ENCODE measurements around the gene LAMA2. TPM values are rescaled to one million over a fixed set of nuclear protein-coding genes. Genes with fewer than 3 reads are reported as not detected.

The LAMA2 gene
- total RNA-seq, 1 donor from 2014 or later: 0.27 TPM

DNA sequence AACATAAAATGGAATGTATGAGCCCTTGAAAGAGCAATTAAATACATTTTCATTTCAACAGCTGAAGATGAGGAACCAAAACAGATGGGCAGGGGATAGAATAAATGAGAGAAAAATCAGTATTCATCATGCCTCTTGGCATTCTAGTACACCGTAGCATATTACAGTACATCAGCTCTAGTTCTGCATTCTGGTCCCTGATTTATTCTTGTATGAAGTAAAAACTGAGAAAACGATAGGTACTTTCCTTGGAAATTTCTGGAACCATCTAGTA, 477.7 kb downstream of the LAMA2 start:
- Mint-ChIP-seq H3K4me3 (no peak overlapping the region), H3K4me1 (no peaks in the 10 kb centered on the region), H3K36me3 (ENCODE audit: low read depth) (no peaks in the 10 kb centered on the region), H3K27me3 (peaks cover 4% of the 10 kb centered on the region), H3K9me3 (no peaks in the 10 kb centered on the region), H3K27ac (no peak overlapping the region)
- intact Hi-C loops (cut with micrococcal nuclease): no loop called here
- ChIA-PET CTCF (interaction anchor here (1.6 kb wide), 1 partner anchor 10 kb away, joined by 7 read pairs; no protein-coding TSS in a partner anchor), POLR2A (no interaction called here)
- DNase-seq (no peak), ATAC-seq (ENCODE audit: low read depth) (no peak)
- TF ChIP-seq, protein P1, sequence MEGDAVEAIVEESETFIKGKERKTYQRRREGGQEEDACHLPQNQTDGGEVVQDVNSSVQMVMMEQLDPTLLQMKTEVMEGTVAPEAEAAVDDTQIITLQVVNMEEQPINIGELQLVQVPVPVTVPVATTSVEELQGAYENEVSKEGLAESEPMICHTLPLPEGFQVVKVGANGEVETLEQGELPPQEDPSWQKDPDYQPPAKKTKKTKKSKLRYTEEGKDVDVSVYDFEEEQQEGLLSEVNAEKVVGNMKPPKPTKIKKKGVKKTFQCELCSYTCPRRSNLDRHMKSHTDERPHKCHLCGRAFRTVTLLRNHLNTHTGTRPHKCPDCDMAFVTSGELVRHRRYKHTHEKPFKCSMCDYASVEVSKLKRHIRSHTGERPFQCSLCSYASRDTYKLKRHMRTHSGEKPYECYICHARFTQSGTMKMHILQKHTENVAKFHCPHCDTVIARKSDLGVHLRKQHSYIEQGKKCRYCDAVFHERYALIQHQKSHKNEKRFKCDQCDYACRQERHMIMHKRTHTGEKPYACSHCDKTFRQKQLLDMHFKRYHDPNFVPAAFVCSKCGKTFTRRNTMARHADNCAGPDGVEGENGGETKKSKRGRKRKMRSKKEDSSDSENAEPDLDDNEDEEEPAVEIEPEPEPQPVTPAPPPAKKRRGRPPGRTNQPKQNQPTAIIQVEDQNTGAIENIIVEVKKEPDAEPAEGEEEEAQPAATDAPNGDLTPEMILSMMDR (IDR thresholded peaks at IDR 0.05): no peak

DNA sequence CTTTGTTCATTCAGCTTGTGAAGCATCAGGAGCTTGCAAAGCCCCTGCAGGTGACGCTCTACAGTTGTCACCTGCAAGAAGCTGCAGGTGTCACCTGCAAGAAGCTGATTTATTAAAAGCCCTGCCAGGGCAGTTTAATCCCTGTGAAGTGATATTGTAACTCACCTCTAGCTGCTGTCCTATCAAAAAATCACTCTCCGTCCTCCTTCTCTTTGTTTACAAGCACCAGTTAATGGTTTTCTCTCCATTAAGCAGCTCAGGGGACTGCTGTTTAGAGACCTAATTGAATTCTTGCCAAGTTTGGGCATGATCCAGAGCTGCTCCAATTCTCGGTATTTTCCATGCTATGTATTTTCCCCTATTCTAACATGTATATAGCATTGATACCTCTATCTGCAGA, 481.1 kb downstream of the LAMA2 start:
- ChIA-PET POLR2A (no interaction called here), CTCF (no interaction called here)
- Mint-ChIP-seq H3K27ac (no peak overlapping the region), H3K4me3 (no peak overlapping the region), H3K9me3 (no peaks in the 10 kb centered on the region), H3K27me3 (peaks cover 7% of the 10 kb centered on the region), H3K36me3 (ENCODE audit: low read depth) (no peaks in the 10 kb centered on the region), H3K4me1 (no peaks in the 10 kb centered on the region)
- TF ChIP-seq, protein P1 (IDR thresholded peaks at IDR 0.05): no peak
- DNase-seq: no peak
- intact Hi-C loops (cut with micrococcal nuclease): no loop called here
- no peak for ATAC-seq (ENCODE audit: low read depth)

DNA sequence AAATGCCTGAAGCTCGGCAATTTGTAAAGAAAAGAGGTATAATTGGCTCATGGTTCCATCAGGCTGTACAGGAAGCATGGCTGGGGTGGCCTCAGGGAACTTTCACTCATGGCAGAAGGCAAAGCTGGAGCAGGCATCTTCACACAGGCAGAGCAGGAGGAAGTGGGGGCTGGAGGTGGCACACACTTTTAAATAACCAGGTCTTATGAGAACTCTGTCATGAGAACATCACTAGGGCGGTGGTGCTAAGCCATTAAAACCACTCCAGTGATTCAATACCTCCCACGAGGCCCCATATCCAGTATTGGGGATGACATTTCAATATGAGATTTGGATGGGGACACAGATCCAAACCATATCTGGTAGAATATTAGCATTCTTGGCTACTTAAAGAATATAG, 481.8 kb downstream of the LAMA2 start:
- H3K27me3 Mint-ChIP-seq: peaks cover 7% of the 10 kb centered on the region
- POLR2A ChIA-PET: no interaction called here

DNA sequence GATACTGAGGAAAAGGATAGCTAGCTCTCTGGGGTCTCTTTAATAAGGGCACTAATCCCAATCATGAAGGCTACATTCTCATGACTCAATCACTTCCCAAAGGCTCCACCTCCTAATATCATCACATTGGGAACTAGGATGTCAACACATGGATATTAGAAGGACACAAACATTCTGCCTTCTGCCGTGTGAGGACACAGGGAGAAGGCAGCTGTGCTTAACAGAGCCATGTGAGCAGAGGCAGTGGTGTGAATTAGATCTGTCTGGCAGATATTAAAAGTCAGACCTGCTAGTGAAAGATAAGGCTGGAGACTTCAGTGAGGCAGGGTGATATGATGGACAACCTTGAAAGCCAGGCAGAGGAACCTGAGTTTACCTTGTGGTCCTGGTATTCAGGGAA, 485.1 kb downstream of the LAMA2 start:
- TF ChIP-seq, protein P1 (IDR thresholded peaks at IDR 0.05): no peak
- ATAC-seq (ENCODE audit: low read depth) (no peak), DNase-seq (no peak)
- Mint-ChIP-seq H3K9me3 (no peaks in the 10 kb centered on the region), H3K4me1 (no peaks in the 10 kb centered on the region), H3K27ac (no peak overlapping the region), H3K27me3 (peaks cover 7% of the 10 kb centered on the region), H3K4me3 (no peak overlapping the region), H3K36me3 (ENCODE audit: low read depth) (no peaks in the 10 kb centered on the region)
- intact Hi-C loops (cut with micrococcal nuclease): no loop called here
- CTCF ChIA-PET: interaction anchor here (0.5 to 1.5 kb wide), 3 partner anchors 90 to 645 kb away, joined by 3 to 4 read pairs (median 3); no protein-coding TSS in a partner anchor
- POLR2A ChIA-PET: no interaction called here

More for the DNA sequence above, 481.8 kb downstream of the LAMA2 start:
- no peaks in the 10 kb centered on the region for H3K4me1 Mint-ChIP-seq
- no peaks in the 10 kb centered on the region for H3K9me3 Mint-ChIP-seq
- DNase-seq: no peak
- CTCF ChIA-PET: no interaction called here
- intact Hi-C loops (cut with micrococcal nuclease): no loop called here
- TF ChIP-seq, protein P1 (IDR thresholded peaks at IDR 0.05): no peak
- H3K27ac Mint-ChIP-seq: no peak overlapping the region
- H3K4me3 Mint-ChIP-seq: no peak overlapping the region
- H3K36me3 Mint-ChIP-seq (ENCODE audit: low read depth): no peaks in the 10 kb centered on the region
- ATAC-seq (ENCODE audit: low read depth): no peak

DNA sequence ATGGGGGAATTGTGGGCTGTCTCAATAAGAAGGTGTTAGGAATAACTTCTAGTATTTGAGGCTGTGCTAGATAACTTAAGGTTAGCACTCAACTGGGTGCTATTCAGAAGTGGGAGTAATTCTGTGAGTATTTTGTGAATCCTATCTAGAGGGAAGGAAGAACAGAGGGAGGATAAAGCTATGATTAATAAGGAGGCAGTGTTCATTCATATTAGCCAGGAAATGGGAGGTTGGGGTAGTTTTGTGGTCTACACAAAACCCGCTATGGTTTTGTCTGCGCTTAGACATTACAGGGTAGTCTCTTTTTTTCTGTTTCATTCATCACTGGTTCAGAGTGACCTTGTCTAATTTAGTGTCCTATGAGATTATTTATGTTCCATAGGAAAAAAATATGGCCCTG, 486.0 kb downstream of the LAMA2 start:
- CTCF ChIA-PET: no interaction called here
- DNase-seq (no peak), ATAC-seq (ENCODE audit: low read depth) (no peak)
- intact Hi-C loops (cut with micrococcal nuclease): no loop called here
- Mint-ChIP-seq H3K27ac (no peak overlapping the region), H3K36me3 (ENCODE audit: low read depth) (no peaks in the 10 kb centered on the region), H3K27me3 (peaks cover 7% of the 10 kb centered on the region), H3K4me1 (no peaks in the 10 kb centered on the region), H3K9me3 (no peaks in the 10 kb centered on the region), H3K4me3 (no peak overlapping the region)
- TF ChIP-seq, protein P1 (IDR thresholded peaks at IDR 0.05): no peak
- POLR2A ChIA-PET: no interaction called here
